HEK293 (cell line): ENCODE results near the gene PLPPR1.

Experiments
- CTCF ChIA-PET: fragments of 350-600 bp; formaldehyde crosslinking; extraction: SDS; loops from one replicate; lab custom pipeline; 2021; ENCODE audit warnings: antibody characterized with exemption; lab: Yijun Ruan, JAX
- POLR2A ChIA-PET: fragments of 300-600 bp; formaldehyde crosslinking; extraction: SDS; loops from one replicate; lab custom pipeline; 2020; ENCODE audit warnings: antibody characterized with exemption, inconsistent platforms; lab: Yijun Ruan, JAX
- H3K27ac ChIP-seq: fragments of 200-500 bp; sonication (Bioruptor generic); 2 replicates; pipeline ENCODE4 v1.5.1; 2014; ENCODE audit warnings: low read depth, low read length, control low read depth, inconsistent platforms; ENCODE audit errors: extremely low read depth
- H3K36me3 ChIP-seq, 2 experiments: fragments of 200-500 bp in 1 of 2; sonication (Bioruptor generic) in 1 of 2; 1 replicate in 1 of 2; 2 replicates in 1 of 2; pipeline ENCODE4 v1.5.1; 2014 to 2017; ENCODE audit warnings: inconsistent platforms in 2 of 2, low read length in 2 of 2; ENCODE audit not compliant: control insufficient read depth in 2 of 2, insufficient read depth in 1 of 2
- H3K4me1 ChIP-seq: fragments of 200-500 bp; sonication (Bioruptor generic); 2 replicates; pipeline ENCODE4 v1.5.1; 2014; ENCODE audit warnings: mild to moderate bottlenecking, low read length, inconsistent platforms; ENCODE audit not compliant: control insufficient read depth, insufficient read depth
- H3K4me3 ChIP-seq: 2 replicates; pipeline ENCODE4 v1.5.1; 2011; ENCODE audit warnings: low read depth, mild to moderate bottlenecking, control low read depth, low read length, moderate library complexity
- H3K9me3 ChIP-seq: fragments of 200-500 bp; sonication (Bioruptor generic); 2 replicates; pipeline ENCODE4 v1.5.1; 2014; ENCODE audit warnings: low read depth, low read length, inconsistent platforms; ENCODE audit not compliant: control insufficient read depth, insufficient read depth
- EGR2 ChIP-seq: fragments of 450-650 bp; formaldehyde crosslinking; IDR thresholded peaks from 2 replicates; pipeline ENCODE4 v1.5.1; 2016; ENCODE audit warnings: low read depth, missing biosample characterization, missing genetic modification characterization
- GFI1B ChIP-seq: fragments of 450-650 bp; formaldehyde crosslinking; IDR thresholded peaks from 2 replicates; pipeline ENCODE4 v1.5.1; 2016; ENCODE audit warnings: missing biosample characterization, missing genetic modification characterization
- SALL2 ChIP-seq: fragments of 450-650 bp; formaldehyde crosslinking; IDR thresholded peaks from 2 replicates; pipeline ENCODE4 v1.5.0; 2017; ENCODE audit warnings: missing biosample characterization, mild to moderate bottlenecking, missing genetic modification characterization, borderline replicate concordance
- SCRT2 ChIP-seq: fragments of 450-650 bp; formaldehyde crosslinking; IDR thresholded peaks from 2 replicates; pipeline ENCODE4 v1.5.1; 2016; ENCODE audit warnings: missing biosample characterization, missing genetic modification characterization
- ZNF140 ChIP-seq: fragments of 450-650 bp; formaldehyde crosslinking; IDR thresholded peaks from 2 replicates; pipeline ENCODE4 v1.5.1; 2016; ENCODE audit warnings: missing biosample characterization, missing genetic modification characterization
- ZNF16 ChIP-seq: fragments of 450-650 bp; formaldehyde crosslinking; IDR thresholded peaks from 2 replicates; pipeline ENCODE4 v1.5.1; 2016; ENCODE audit warnings: low read depth, missing biosample characterization, missing genetic modification characterization
- ZNF350 ChIP-seq: fragments of 450-650 bp; formaldehyde crosslinking; IDR thresholded peaks from 2 replicates; pipeline ENCODE4 v1.5.0; 2017; ENCODE audit warnings: missing biosample characterization, mild to moderate bottlenecking, missing genetic modification characterization
- ZNF391 ChIP-seq: fragments of 450-650 bp; formaldehyde crosslinking; IDR thresholded peaks from 2 replicates; pipeline ENCODE4 v1.5.1; 2016; ENCODE audit warnings: low read depth, missing biosample characterization, missing genetic modification characterization, borderline replicate concordance
- ZNF433 ChIP-seq: fragments of 450-650 bp; formaldehyde crosslinking; IDR thresholded peaks from 2 replicates; pipeline ENCODE4 v1.5.1; 2016; ENCODE audit warnings: missing biosample characterization, missing genetic modification characterization, low read depth
- ZNF521 ChIP-seq: fragments of 450-650 bp; formaldehyde crosslinking; IDR thresholded peaks from 2 replicates; pipeline ENCODE4 v1.5.1; 2017; ENCODE audit warnings: missing biosample characterization, mild to moderate bottlenecking, missing genetic modification characterization
- ZNF776 ChIP-seq: fragments of 450-650 bp; formaldehyde crosslinking; IDR thresholded peaks from 2 replicates; pipeline ENCODE4 v1.5.0; 2017; ENCODE audit warnings: missing biosample characterization, missing genetic modification characterization, borderline replicate concordance
- ZNF792 ChIP-seq: fragments of 450-650 bp; formaldehyde crosslinking; IDR thresholded peaks from 2 replicates; pipeline ENCODE4 v1.5.1; 2016; ENCODE audit warnings: missing biosample characterization, missing genetic modification characterization
- TF ChIP-seq, protein P1 (sequence below): fragments of 450-650 bp; formaldehyde crosslinking; IDR thresholded peaks from 2 replicates; pipeline ENCODE4 v1.5.1; 2016; ENCODE audit warnings: missing biosample characterization, missing genetic modification characterization, borderline replicate concordance
- TF ChIP-seq, protein P2 (sequence below): fragments of 450-650 bp; formaldehyde crosslinking; IDR thresholded peaks from 2 replicates; pipeline ENCODE4 v1.5.1; 2016; ENCODE audit warnings: missing biosample characterization, missing genetic modification characterization, borderline replicate concordance
- TF ChIP-seq, protein P3 (sequence below): fragments of 450-650 bp; formaldehyde crosslinking; IDR thresholded peaks from 2 replicates; pipeline ENCODE4 v1.5.1; 2016; ENCODE audit warnings: missing biosample characterization, missing genetic modification characterization
- TF ChIP-seq, protein P4 (sequence below): fragments of 450-650 bp; formaldehyde crosslinking; IDR thresholded peaks from 2 replicates; pipeline ENCODE4 v1.5.1; 2016; ENCODE audit warnings: missing biosample characterization, missing genetic modification characterization

The PLPPR1 gene

DNA sequence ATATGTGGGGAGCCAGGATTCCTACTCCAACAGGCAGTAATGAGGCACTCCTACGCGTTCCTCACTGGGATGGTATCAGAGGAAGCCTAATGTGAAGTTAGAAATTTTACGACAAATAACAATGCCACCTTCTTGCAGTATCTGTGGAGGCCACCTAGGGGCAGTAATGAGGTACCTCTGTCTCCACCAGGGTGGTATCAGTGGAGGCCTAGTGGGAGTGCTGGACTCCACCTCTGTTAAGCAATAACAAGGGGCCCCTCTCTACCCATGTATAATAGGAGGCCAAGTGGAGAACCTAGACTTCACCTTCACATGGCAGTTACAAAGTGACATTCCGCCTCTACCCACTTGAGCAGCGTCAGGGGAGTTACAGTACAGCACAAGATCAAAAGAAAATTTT is 147.9 kb downstream of the PLPPR1 start:
- H3K4me1 ChIP-seq, result no peaks in the 10 kb centered on the region
- CTCF ChIA-PET, result no interaction called here
- no peak overlapping the region for H3K27ac ChIP-seq
- no peaks in the 10 kb centered on the region for H3K9me3 ChIP-seq
- TF ChIP-seq ZNF433 (tag by site-specific recombination) (no peak), ZNF776 (tag by site-specific recombination) (no peak), GFI1B (tag by site-specific recombination) (no peak), SCRT2 (tag by site-specific recombination) (no peak), ZNF792 (no peak), SALL2 (tag by site-specific recombination) (no peak), ZNF16 (no peak)
- TF ChIP-seq, protein P1, sequence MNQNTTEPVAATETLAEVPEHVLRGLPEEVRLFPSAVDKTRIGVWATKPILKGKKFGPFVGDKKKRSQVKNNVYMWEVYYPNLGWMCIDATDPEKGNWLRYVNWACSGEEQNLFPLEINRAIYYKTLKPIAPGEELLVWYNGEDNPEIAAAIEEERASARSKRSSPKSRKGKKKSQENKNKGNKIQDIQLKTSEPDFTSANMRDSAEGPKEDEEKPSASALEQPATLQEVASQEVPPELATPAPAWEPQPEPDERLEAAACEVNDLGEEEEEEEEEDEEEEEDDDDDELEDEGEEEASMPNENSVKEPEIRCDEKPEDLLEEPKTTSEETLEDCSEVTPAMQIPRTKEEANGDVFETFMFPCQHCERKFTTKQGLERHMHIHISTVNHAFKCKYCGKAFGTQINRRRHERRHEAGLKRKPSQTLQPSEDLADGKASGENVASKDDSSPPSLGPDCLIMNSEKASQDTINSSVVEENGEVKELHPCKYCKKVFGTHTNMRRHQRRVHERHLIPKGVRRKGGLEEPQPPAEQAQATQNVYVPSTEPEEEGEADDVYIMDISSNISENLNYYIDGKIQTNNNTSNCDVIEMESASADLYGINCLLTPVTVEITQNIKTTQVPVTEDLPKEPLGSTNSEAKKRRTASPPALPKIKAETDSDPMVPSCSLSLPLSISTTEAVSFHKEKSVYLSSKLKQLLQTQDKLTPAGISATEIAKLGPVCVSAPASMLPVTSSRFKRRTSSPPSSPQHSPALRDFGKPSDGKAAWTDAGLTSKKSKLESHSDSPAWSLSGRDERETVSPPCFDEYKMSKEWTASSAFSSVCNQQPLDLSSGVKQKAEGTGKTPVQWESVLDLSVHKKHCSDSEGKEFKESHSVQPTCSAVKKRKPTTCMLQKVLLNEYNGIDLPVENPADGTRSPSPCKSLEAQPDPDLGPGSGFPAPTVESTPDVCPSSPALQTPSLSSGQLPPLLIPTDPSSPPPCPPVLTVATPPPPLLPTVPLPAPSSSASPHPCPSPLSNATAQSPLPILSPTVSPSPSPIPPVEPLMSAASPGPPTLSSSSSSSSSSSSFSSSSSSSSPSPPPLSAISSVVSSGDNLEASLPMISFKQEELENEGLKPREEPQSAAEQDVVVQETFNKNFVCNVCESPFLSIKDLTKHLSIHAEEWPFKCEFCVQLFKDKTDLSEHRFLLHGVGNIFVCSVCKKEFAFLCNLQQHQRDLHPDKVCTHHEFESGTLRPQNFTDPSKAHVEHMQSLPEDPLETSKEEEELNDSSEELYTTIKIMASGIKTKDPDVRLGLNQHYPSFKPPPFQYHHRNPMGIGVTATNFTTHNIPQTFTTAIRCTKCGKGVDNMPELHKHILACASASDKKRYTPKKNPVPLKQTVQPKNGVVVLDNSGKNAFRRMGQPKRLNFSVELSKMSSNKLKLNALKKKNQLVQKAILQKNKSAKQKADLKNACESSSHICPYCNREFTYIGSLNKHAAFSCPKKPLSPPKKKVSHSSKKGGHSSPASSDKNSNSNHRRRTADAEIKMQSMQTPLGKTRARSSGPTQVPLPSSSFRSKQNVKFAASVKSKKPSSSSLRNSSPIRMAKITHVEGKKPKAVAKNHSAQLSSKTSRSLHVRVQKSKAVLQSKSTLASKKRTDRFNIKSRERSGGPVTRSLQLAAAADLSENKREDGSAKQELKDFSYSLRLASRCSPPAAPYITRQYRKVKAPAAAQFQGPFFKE (tag by site-specific recombination), result no peak
- TF ChIP-seq, protein P2, sequence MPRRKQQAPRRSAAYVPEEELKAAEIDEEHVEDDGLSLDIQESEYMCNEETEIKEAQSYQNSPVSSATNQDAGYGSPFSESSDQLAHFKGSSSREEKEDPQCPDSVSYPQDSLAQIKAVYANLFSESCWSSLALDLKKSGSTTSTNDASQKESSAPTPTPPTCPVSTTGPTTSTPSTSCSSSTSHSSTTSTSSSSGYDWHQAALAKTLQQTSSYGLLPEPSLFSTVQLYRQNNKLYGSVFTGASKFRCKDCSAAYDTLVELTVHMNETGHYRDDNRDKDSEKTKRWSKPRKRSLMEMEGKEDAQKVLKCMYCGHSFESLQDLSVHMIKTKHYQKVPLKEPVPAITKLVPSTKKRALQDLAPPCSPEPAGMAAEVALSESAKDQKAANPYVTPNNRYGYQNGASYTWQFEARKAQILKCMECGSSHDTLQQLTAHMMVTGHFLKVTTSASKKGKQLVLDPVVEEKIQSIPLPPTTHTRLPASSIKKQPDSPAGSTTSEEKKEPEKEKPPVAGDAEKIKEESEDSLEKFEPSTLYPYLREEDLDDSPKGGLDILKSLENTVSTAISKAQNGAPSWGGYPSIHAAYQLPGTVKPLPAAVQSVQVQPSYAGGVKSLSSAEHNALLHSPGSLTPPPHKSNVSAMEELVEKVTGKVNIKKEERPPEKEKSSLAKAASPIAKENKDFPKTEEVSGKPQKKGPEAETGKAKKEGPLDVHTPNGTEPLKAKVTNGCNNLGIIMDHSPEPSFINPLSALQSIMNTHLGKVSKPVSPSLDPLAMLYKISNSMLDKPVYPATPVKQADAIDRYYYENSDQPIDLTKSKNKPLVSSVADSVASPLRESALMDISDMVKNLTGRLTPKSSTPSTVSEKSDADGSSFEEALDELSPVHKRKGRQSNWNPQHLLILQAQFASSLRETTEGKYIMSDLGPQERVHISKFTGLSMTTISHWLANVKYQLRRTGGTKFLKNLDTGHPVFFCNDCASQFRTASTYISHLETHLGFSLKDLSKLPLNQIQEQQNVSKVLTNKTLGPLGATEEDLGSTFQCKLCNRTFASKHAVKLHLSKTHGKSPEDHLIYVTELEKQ (tag by site-specific recombination), result no peak
- TF ChIP-seq, protein P3, sequence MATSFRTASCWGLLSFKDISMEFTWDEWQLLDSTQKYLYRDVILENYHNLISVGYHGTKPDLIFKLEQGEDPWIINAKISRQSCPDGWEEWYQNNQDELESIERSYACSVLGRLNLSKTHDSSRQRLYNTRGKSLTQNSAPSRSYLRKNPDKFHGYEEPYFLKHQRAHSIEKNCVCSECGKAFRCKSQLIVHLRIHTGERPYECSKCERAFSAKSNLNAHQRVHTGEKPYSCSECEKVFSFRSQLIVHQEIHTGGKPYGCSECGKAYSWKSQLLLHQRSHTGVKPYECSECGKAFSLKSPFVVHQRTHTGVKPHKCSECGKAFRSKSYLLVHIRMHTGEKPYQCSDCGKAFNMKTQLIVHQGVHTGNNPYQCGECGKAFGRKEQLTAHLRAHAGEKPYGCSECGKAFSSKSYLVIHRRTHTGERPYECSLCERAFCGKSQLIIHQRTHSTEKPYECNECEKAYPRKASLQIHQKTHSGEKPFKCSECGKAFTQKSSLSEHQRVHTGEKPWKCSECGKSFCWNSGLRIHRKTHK (tag by site-specific recombination), result no peak
- POLR2A ChIA-PET, result no interaction called here
- H3K36me3 ChIP-seq, result no peaks in the 10 kb centered on the region
- no peak overlapping the region for H3K4me3 ChIP-seq

DNA sequence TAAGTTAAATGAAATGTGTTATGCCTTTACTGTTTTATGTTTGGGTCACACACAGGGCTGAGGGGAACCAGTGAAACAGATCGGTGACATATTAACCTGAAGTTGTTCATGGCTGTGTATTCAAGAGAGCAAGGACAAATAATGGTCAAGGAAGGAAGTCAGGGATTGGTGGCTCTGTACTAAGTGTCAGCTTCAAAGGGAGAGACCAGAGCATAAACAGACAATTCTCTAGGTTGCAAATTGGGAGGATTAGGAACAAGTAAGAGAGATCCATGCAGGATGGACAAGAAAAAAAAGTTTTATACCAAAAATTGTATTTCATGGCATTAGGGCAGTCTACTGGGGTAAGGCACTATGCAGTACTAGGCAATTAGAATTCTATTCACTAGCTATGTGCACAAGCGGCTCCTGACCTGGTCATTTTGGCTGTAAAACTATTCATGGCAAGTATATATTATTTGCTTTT is 156.3 kb downstream of the PLPPR1 start:
- CTCF ChIA-PET, result interaction anchor here (1.9 kb wide), 1 partner anchor 127 kb away, joined by 4 read pairs; no protein-coding TSS in a partner anchor
- Histone ChIP-seq H3K4me1 (no peaks in the 10 kb centered on the region), H3K27ac (no peak overlapping the region), H3K36me3 (no peaks in the 10 kb centered on the region), H3K4me3 (no peak overlapping the region), H3K9me3 (no peaks in the 10 kb centered on the region)
- POLR2A ChIA-PET, result no interaction called here
- TF ChIP-seq ZNF350 (tag by site-specific recombination) (no peak), ZNF521 (no peak), ZNF391 (no peak), EGR2 (no peak), ZNF140 (tag by site-specific recombination) (no peak), ZNF433 (tag by site-specific recombination) (no peak)
- TF ChIP-seq, protein P1 (tag by site-specific recombination), result no peak
- TF ChIP-seq, protein P4, sequence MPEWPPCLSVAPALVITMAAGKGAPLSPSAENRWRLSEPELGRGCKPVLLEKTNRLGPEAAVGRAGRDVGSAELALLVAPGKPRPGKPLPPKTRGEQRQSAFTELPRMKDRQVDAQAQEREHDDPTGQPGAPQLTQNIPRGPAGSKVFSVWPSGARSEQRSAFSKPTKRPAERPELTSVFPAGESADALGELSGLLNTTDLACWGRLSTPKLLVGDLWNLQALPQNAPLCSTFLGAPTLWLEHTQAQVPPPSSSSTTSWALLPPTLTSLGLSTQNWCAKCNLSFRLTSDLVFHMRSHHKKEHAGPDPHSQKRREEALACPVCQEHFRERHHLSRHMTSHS (tag by site-specific recombination), result no peak
